Left lung (tissue), 10 donors: ENCODE data around the gene ZNF827. TPM values are rescaled to one million over a fixed set of nuclear protein-coding genes. Genes with fewer than 3 reads are reported as not detected.

Experiments used
- ATAC-seq: fragments of 200-7000 bp; cut with Tn5 transposase; one replicate; pipeline ENCODE4 v1.9.1; 2020; ENCODE audit warnings: moderate library complexity
- DNase-seq, 4 donors: peaks; one replicate each; pipeline ENCODE4 v3.0.0-alpha.2; 2013 to 2020
- H3K27ac ChIP-seq, 2 donors: fragments of 200-600 bp; sonication (generic) in 1 of 2; one replicate each; pipeline versions ENCODE4 v1.5.0 to v1.8.0; 2020 to 2021
- H3K27me3 ChIP-seq, 2 donors: fragments of 200-600 bp; sonication (generic) in 1 of 2; one replicate each; pipeline versions ENCODE4 v1.5.0 to v1.8.0; 2020 to 2021
- H3K36me3 ChIP-seq, 2 donors: fragments of 200-600 bp; sonication (generic) in 1 of 2; one replicate each; pipeline versions ENCODE4 v1.5.0 to v1.8.0; 2020 to 2021
- H3K4me1 ChIP-seq, 2 donors: fragments of 200-600 bp; one replicate each; pipeline ENCODE4 v1.8.0; 2021
- H3K4me3 ChIP-seq, 2 donors: fragments of 200-600 bp; sonication (generic) in 1 of 2; one replicate each; pipeline versions ENCODE4 v1.5.0 to v1.8.0; 2020 to 2021; ENCODE audit warnings: mild to moderate bottlenecking in 1 of 2
- H3K9me3 ChIP-seq, 2 donors: fragments of 200-600 bp; sonication (generic) in 1 of 2; one replicate each; pipeline versions ENCODE4 v1.5.0 to v1.8.0; 2020 to 2021
- CTCF ChIP-seq, 2 donors: fragments of 200-600 bp; sonication (generic) in 1 of 2; IDR thresholded peaks; one replicate each; pipeline versions ENCODE4 v1.5.0 to v1.8.0; 2021; ENCODE audit warnings: antibody characterized with exemption in 2 of 2
- intact Hi-C, 2 donors: fragments of 100-400 bp; cut with DNase I; formaldehyde crosslinking; loops; one replicate each; pipeline versions ENCODE4 v1.11.2 to v1.14.2; 2022
- polyA plus RNA-seq, 6 donors: library from polyadenylated mRNA; unstranded; fragments of 120-200 nt; gene quantifications; one replicate each; pipeline ENCODE4 v1.2.1, GENCODE V29; 2013; ENCODE audit not compliant: insufficient read length in 6 of 6
- total RNA-seq, 2 donors: library from RNA; stranded (reverse); fragmentation: NEBNext Ultra II Directional; extraction: Animal tissue kit (Norgen Biotek cat#: 25700); gene quantifications; one replicate each; pipeline ENCODE4 v1.2.1, GENCODE V29; 2021
- donor health status: DM: no; HTN: yes; CAD: no.
- donor health status: DM: no; HTN: no; CAD: no.

ZNF827 gene
- total and polyA plus RNA-seq, 8 donors, result 9.2 to 35.7 (median 32.7) TPM

GRCh38 chr4:145891958-145892357, 46.7 kb downstream of the ZNF827 start:
- Histone ChIP-seq H3K4me3 (no peak overlapping the region), H3K9me3 (no peaks in the 10 kb centered on the region), H3K36me3 (no peaks in the 10 kb centered on the region), H3K27me3 (no peaks in the 10 kb centered on the region), H3K27ac (no peak overlapping the region), H3K4me1 (no peaks in the 10 kb centered on the region)
- intact Hi-C loops, result no loop called here
- no peak for TF ChIP-seq CTCF (IDR thresholded peaks at IDR 0.05)
- DNase-seq, result no peak
- no peak for ATAC-seq

- Histone ChIP-seq H3K36me3 (peaks cover 0 to 2% of the 10 kb centered on the region in 2 donors), H3K27me3 (no peaks in the 10 kb centered on the region), H3K4me1 (no peaks in the 10 kb centered on the region), H3K27ac (no peak overlapping the region), H3K4me3 (no peak overlapping the region), H3K9me3 (no peaks in the 10 kb centered on the region)
- TF ChIP-seq CTCF (IDR thresholded peaks at IDR 0.05), result no peak
- ATAC-seq (no peak), DNase-seq (no peak)
- intact Hi-C loops, result no loop called here
These were observed 47.9 kb downstream of the ZNF827 start for GRCh38 chr4:145890689-145891088.

GRCh38 chr4:145888393-145888792, 50.2 kb downstream of the ZNF827 start:
- no peaks in the 10 kb centered on the region for H3K4me1 ChIP-seq
- peaks cover 0 to 4% of the 10 kb centered on the region in 2 donors for H3K36me3 ChIP-seq
- TF ChIP-seq CTCF (IDR thresholded peaks at IDR 0.05), result no peak
- ATAC-seq, result no peak
- H3K27ac ChIP-seq, result no peak overlapping the region
- intact Hi-C loops, result no loop called here
- DNase-seq, result no peak
- H3K9me3 ChIP-seq, result no peaks in the 10 kb centered on the region
- no peak overlapping the region for H3K4me3 ChIP-seq
- H3K27me3 ChIP-seq, result no peaks in the 10 kb centered on the region

- ATAC-seq, result peak; percentile 49
- intact Hi-C loops, result no loop called here
- peak in 2 of 4 donors; percentile 52 to 68 for DNase-seq
- Histone ChIP-seq H3K36me3 (peaks cover 0 to 4% of the 10 kb centered on the region in 2 donors), H3K4me1 (no peaks in the 10 kb centered on the region), H3K4me3 (no peak overlapping the region), H3K9me3 (no peaks in the 10 kb centered on the region), H3K27ac (no peak overlapping the region), H3K27me3 (no peaks in the 10 kb centered on the region)
- no peak for TF ChIP-seq CTCF (IDR thresholded peaks at IDR 0.05)
These were observed 51.2 kb downstream of the ZNF827 start for GRCh38 chr4:145887241-145887991.

- no peak overlapping the region for H3K4me3 ChIP-seq
- H3K36me3 ChIP-seq, result peaks cover 0 to 4% of the 10 kb centered on the region in 2 donors
- no peak overlapping the region for H3K27ac ChIP-seq
- no peaks in the 10 kb centered on the region for H3K27me3 ChIP-seq
- H3K9me3 ChIP-seq, result no peaks in the 10 kb centered on the region
- no peak for ATAC-seq
- DNase-seq, result no peak
- H3K4me1 ChIP-seq, result no peaks in the 10 kb centered on the region
- intact Hi-C loops, result no loop called here
- TF ChIP-seq CTCF (IDR thresholded peaks at IDR 0.05), result no peak
These were observed 51.8 kb downstream of the ZNF827 start for GRCh38 chr4:145886871-145887240.
